OCI-LY1 (cell line): Measurements from ENCODE around the gene ATP11A.

Experiments used
- H2AFZ ChIP-seq: fragments of 200-600 bp; sonication (generic), shearing (Covaris generic); 2 replicates; pipeline ENCODE4 v1.6.0; 2014; ENCODE audit warnings: antibody characterized with exemption, mild to moderate bottlenecking, low read length
- H3F3A ChIP-seq: fragments of 200-600 bp; sonication (generic), shearing (Covaris generic); 2 replicates; pipeline ENCODE4 v1.6.0; 2014; ENCODE audit warnings: mild to moderate bottlenecking, antibody characterized with exemption, low read length, moderate library complexity; ENCODE audit not compliant: insufficient read depth
- H3K27ac ChIP-seq: fragments of 200-600 bp; sonication (generic); 2 replicates; pipeline ENCODE4 v1.5.1; 2014; ENCODE audit warnings: low read length, mixed run types, mild to moderate bottlenecking, low read depth; ENCODE audit not compliant: poor library complexity, severe bottlenecking
- H3K27me3 ChIP-seq: fragments of 200-600 bp; sonication (generic); 2 replicates; pipeline ENCODE4 v1.6.0; 2014; ENCODE audit warnings: antibody characterized with exemption, mild to moderate bottlenecking, low read length, moderate library complexity; ENCODE audit not compliant: insufficient read depth
- H3K36me3 ChIP-seq: fragments of 200-600 bp; sonication (generic); 2 replicates; pipeline ENCODE4 v1.6.1; 2014; ENCODE audit warnings: mild to moderate bottlenecking, antibody characterized with exemption, low read length, moderate library complexity, mixed read lengths; ENCODE audit not compliant: insufficient read depth
- H3K4me1 ChIP-seq: fragments of 200-600 bp; sonication (generic); 2 replicates; pipeline ENCODE4 v1.5.1; 2014; ENCODE audit warnings: mild to moderate bottlenecking, low read length, moderate library complexity; ENCODE audit not compliant: insufficient read depth, severe bottlenecking
- H3K4me2 ChIP-seq: fragments of 200-600 bp; sonication (generic), shearing (Covaris generic); 2 replicates; pipeline ENCODE4 v1.6.1; 2014; ENCODE audit warnings: low read length
- H3K4me3 ChIP-seq: fragments of 200-600 bp; sonication (generic); 2 replicates; pipeline ENCODE4 v1.5.1; 2014; ENCODE audit warnings: low read length, low read depth, mild to moderate bottlenecking, mixed read lengths; ENCODE audit not compliant: poor library complexity, severe bottlenecking
- H3K79me2 ChIP-seq: fragments of 200-600 bp; shearing (Covaris generic); 2 replicates; pipeline ENCODE4 v1.6.1; 2016; ENCODE audit warnings: mixed run types, low read length, mixed read lengths; ENCODE audit not compliant: insufficient read depth
- H3K9ac ChIP-seq: fragments of 200-600 bp; sonication (generic), shearing (Covaris generic); 2 replicates; pipeline ENCODE4 v1.6.1; 2014; ENCODE audit warnings: mild to moderate bottlenecking, low read length, mixed read lengths
- H3K9me2 ChIP-seq: fragments of 200-600 bp; sonication (generic), shearing (Covaris generic); 2 replicates; pipeline ENCODE4 v1.6.1; 2014; ENCODE audit warnings: low read depth, mild to moderate bottlenecking, low read length, mixed read lengths
- H3K9me3 ChIP-seq: fragments of 200-600 bp; shearing (Covaris generic); 2 replicates; pipeline ENCODE4 v1.6.1; 2014; ENCODE audit warnings: low read length, mixed read lengths
- H4K20me1 ChIP-seq: fragments of 200-600 bp; sonication (generic), shearing (Covaris generic); 2 replicates; pipeline ENCODE4 v1.6.0; 2016; ENCODE audit warnings: mild to moderate bottlenecking, low read length; ENCODE audit not compliant: insufficient read depth
- CTCF ChIP-seq: fragments of 200-600 bp; sonication (generic), shearing (Covaris generic); IDR thresholded peaks from 2 replicates; pipeline ENCODE4 v1.5.1; 2017; ENCODE audit warnings: mild to moderate bottlenecking, antibody characterized with exemption, low read length, moderate library complexity, mixed read lengths
- EZH2 ChIP-seq: fragments of 200-600 bp; sonication (generic), shearing (Covaris generic); IDR thresholded peaks from 2 replicates; pipeline ENCODE4 v1.8.0; 2017; ENCODE audit warnings: borderline replicate concordance, mixed run types, mild to moderate bottlenecking, antibody characterized with exemption, low read length, moderate library complexity, mixed read lengths

ATP11A gene

GRCh38 chr13:112877976-112878955, 188.4 kb downstream of the ATP11A start:
- H3K4me1 ChIP-seq = peaks cover 12% of the 10 kb centered on the region
- H3K9me3 ChIP-seq = no peaks in the 10 kb centered on the region
- H3F3A ChIP-seq = no peaks in the 10 kb centered on the region
- no peak overlapping the region for H3K27ac ChIP-seq
- H3K27me3 ChIP-seq = no peaks in the 10 kb centered on the region
- H3K4me2 ChIP-seq = no peak overlapping the region
- no peak overlapping the region for H3K9ac ChIP-seq
- no peaks in the 10 kb centered on the region for H3K9me2 ChIP-seq
- H4K20me1 ChIP-seq = no peaks in the 10 kb centered on the region
- no peaks in the 10 kb centered on the region for H3K79me2 ChIP-seq
- no peak overlapping the region for H2AFZ ChIP-seq
- no peak overlapping the region for H3K4me3 ChIP-seq
- H3K36me3 ChIP-seq = peaks cover 6% of the 10 kb centered on the region; the same call in 1 of the 2 replicates
- TF ChIP-seq EZH2 (no peak), CTCF (no peak)

DNA sequence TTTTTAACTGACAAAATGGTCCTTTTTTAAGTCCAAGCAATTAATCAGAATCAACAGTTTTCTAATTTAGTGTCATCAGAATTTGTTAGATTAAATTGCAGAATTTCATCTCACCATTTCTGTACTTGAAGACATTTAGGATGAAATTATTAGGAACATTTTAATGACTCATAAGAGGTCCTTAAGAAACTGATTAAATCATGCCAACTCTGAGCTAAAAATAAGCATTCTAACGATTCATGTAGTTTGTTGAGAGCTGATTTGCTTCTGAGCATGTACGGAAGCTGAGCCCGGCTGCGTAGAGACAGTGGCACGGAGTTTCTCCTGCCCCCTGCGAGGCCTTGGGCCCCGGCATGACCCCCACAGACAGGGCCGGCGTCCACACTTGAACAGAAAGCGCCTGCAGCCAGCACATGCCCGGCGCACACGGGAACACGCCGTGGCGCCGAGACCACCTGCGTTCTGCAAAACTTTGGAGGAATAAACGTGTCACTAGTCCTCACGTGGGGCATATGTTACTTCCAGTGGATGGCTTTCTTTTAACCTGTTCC, 189.5 kb downstream of the ATP11A start:
- Histone ChIP-seq H3K27ac (no peak overlapping the region), H2AFZ (no peak overlapping the region), H3K4me1 (peaks cover 1% of the 10 kb centered on the region), H3K9me2 (no peaks in the 10 kb centered on the region), H3K79me2 (no peaks in the 10 kb centered on the region), H3K36me3 (peaks cover 6% of the 10 kb centered on the region; the same call in 1 of the 2 replicates), H3K4me3 (no peak overlapping the region), H4K20me1 (no peaks in the 10 kb centered on the region), H3K27me3 (no peaks in the 10 kb centered on the region), H3K9ac (no peak overlapping the region), H3F3A (no peaks in the 10 kb centered on the region), H3K9me3 (no peaks in the 10 kb centered on the region), H3K4me2 (no peak overlapping the region)
- no peak for TF ChIP-seq CTCF
- no peak for TF ChIP-seq EZH2

GRCh38 chr13:112880221-112880641, 190.4 kb downstream of the ATP11A start:
- TF ChIP-seq EZH2 (no peak), CTCF (no peak)
- Histone ChIP-seq H3K36me3 (peaks cover 6% of the 10 kb centered on the region; the same call in 1 of the 2 replicates), H2AFZ (no peak overlapping the region), H3K9me3 (no peaks in the 10 kb centered on the region), H3K4me2 (no peak overlapping the region), H3K4me1 (no peaks in the 10 kb centered on the region), H3K4me3 (no peak overlapping the region), H3K27me3 (no peaks in the 10 kb centered on the region), H3K27ac (no peak overlapping the region), H3K79me2 (no peaks in the 10 kb centered on the region), H3K9ac (no peak overlapping the region), H3K9me2 (no peaks in the 10 kb centered on the region), H4K20me1 (no peaks in the 10 kb centered on the region), H3F3A (no peaks in the 10 kb centered on the region)
